H1 (cell line): ENCODE data around the gene RNPS1. TPM values are rescaled to one million over a fixed set of nuclear protein-coding genes. Genes with fewer than 3 reads are reported as not detected.

Experiments used
- CTCF ChIA-PET: fragments of 300-600 bp; sonication (Branson Sonifier 250); formaldehyde crosslinking; loops from one replicate; lab custom pipeline; 2021; ENCODE audit not compliant: partially characterized antibody; lab: Charles Lee
- POLR2A ChIA-PET: fragments of 300-600 bp; sonication (Branson Sonifier 250); formaldehyde crosslinking; loops from one replicate; lab custom pipeline; 2021; ENCODE audit warnings: inconsistent platforms; ENCODE audit not compliant: partially characterized antibody; lab: Charles Lee
- DNase-seq, 2 experiments: peaks; one replicate each; pipeline versions ENCODE4 v3.0.0 to v3.0.0-alpha.2; 2010 to 2022; ENCODE audit warnings: low spot score in 2 of 2, low read depth in 1 of 2, mixed read lengths in 1 of 2
- FAIRE-seq: peaks from 2 replicates; lab custom pipeline; 2011; peaks lifted over from hg19 to GRCh38; lab: Jason Lieb, UNC
- H2AFZ ChIP-seq: 2 replicates; pipeline ENCODE4 v1.8.1; 2012; ENCODE audit warnings: low read length, inconsistent platforms
- H2AK5ac ChIP-seq: 2 replicates; pipeline ENCODE4 v1.6.1; 2013; ENCODE audit warnings: low read depth, low read length
- H2BK120ac ChIP-seq: replicated peaks from 2 replicates; pipeline ENCODE3; 2013; ENCODE audit warnings: low read depth, low read length, inconsistent platforms
- H2BK12ac ChIP-seq: 2 replicates; pipeline ENCODE4 v1.6.1; 2013; ENCODE audit warnings: low read depth, low read length
- H2BK15ac ChIP-seq: 2 replicates; pipeline ENCODE4 v1.6.1; 2013; ENCODE audit warnings: low read length
- H2BK20ac ChIP-seq: 2 replicates; pipeline ENCODE4 v1.6.1; 2013; ENCODE audit warnings: low read length
- H2BK5ac ChIP-seq: 2 replicates; pipeline ENCODE4 v1.6.1; 2013; ENCODE audit warnings: low read depth, low read length
- H3K14ac ChIP-seq: 2 replicates; pipeline ENCODE4 v1.6.1; 2013; ENCODE audit warnings: inconsistent platforms; ENCODE audit not compliant: insufficient read length
- H3K18ac ChIP-seq: 2 replicates; pipeline ENCODE4 v1.6.1; 2013; ENCODE audit warnings: low read length; ENCODE audit errors: extremely low read depth
- H3K23ac ChIP-seq: 2 replicates; pipeline ENCODE4 v1.6.1; 2013; ENCODE audit warnings: inconsistent platforms; ENCODE audit not compliant: insufficient read length
- H3K23me2 ChIP-seq: 2 replicates; pipeline ENCODE4 v1.6.1; 2013; ENCODE audit warnings: low read depth, low read length
- H3K27ac ChIP-seq: 2 replicates; pipeline ENCODE4 v1.6.1; 2011; ENCODE audit warnings: low read depth, low read length, inconsistent platforms
- H3K27me3 ChIP-seq, 4 experiments: replicated peaks in 1 of 4; 1 replicate in 1 of 4; 2 replicates in 3 of 4; pipeline versions ENCODE4 v1.6.1 to v1.8.1; 2011 to 2013; ENCODE audit warnings: low read length in 3 of 4, mild to moderate bottlenecking in 3 of 4, inconsistent platforms in 2 of 4, mixed read lengths in 2 of 4, moderate library complexity in 1 of 4; ENCODE audit not compliant: control insufficient read depth in 3 of 4, insufficient read depth in 3 of 4; ENCODE audit errors: extremely low read depth in 1 of 4
- H3K36me3 ChIP-seq, 4 experiments: 2 replicates each; pipeline versions ENCODE4 v1.6.1 to v1.8.1; 2011 to 2013; ENCODE audit warnings: mild to moderate bottlenecking in 4 of 4, low read length in 3 of 4, moderate library complexity in 2 of 4, control low read depth in 1 of 4, inconsistent platforms in 1 of 4; ENCODE audit not compliant: insufficient read depth in 4 of 4, control insufficient read depth in 2 of 4
- H3K4ac ChIP-seq: replicated peaks from 2 replicates; pipeline ENCODE3; 2013; ENCODE audit warnings: low read length, low read depth, mixed read lengths, inconsistent platforms; ENCODE audit not compliant: insufficient read length
- H3K4me1 ChIP-seq, 4 experiments: replicated peaks in 1 of 4; 1 replicate in 1 of 4; 2 replicates in 3 of 4; pipeline versions ENCODE4 v1.6.1 to v1.8.1; 2011 to 2013; ENCODE audit warnings: low read length in 3 of 4, inconsistent platforms in 2 of 4, mixed read lengths in 1 of 4; ENCODE audit not compliant: insufficient read depth in 4 of 4, control insufficient read depth in 3 of 4
- H3K4me2 ChIP-seq, 2 experiments: 2 replicates each; pipeline versions ENCODE4 v1.6.1 to v1.8.1; 2011 to 2013; ENCODE audit warnings: low read depth in 2 of 2, low read length in 2 of 2, control low read depth in 1 of 2, inconsistent platforms in 1 of 2, mild to moderate bottlenecking in 1 of 2; ENCODE audit not compliant: insufficient read depth in 1 of 2
- H3K4me3 ChIP-seq, 4 experiments: fragments of 200-600, 300-600 bp in 1 of 4; sonication (generic), shearing (Covaris generic), sonication (Bioruptor Twin) in 1 of 4; 2 replicates each; pipeline versions ENCODE4 v1.5.1 to v1.8.1; 2011 to 2016; ENCODE audit warnings: low read length in 4 of 4, low read depth in 3 of 4, control low read depth in 2 of 4, inconsistent platforms in 2 of 4, mild to moderate bottlenecking in 2 of 4, mixed read lengths in 1 of 4, moderate library complexity in 1 of 4; ENCODE audit not compliant: insufficient read depth in 2 of 4; ENCODE audit errors: extremely low read depth in 1 of 4
- H3K56ac ChIP-seq: replicated peaks from 2 replicates; pipeline ENCODE3; 2013; ENCODE audit warnings: low read depth, mild to moderate bottlenecking, mixed read lengths, low read length, inconsistent platforms; ENCODE audit not compliant: insufficient read length
- H3K79me1 ChIP-seq: 2 replicates; pipeline ENCODE4 v1.6.1; 2013; ENCODE audit warnings: low read depth, low read length, control low read depth
- H3K79me2 ChIP-seq, 2 experiments: 2 replicates each; pipeline versions ENCODE4 v1.6.1 to v1.8.1; 2012 to 2013; ENCODE audit warnings: low read length in 2 of 2, mild to moderate bottlenecking in 2 of 2, inconsistent platforms in 1 of 2; ENCODE audit not compliant: insufficient read depth in 2 of 2, control insufficient read depth in 1 of 2
- H3K9ac ChIP-seq, 4 experiments: replicated peaks in 1 of 4; 1 replicate in 1 of 4; 2 replicates in 3 of 4; pipeline versions ENCODE4 v1.6.1 to v1.8.1; 2011 to 2013; ENCODE audit warnings: low read depth in 3 of 4, low read length in 3 of 4, control low read depth in 2 of 4, mild to moderate bottlenecking in 2 of 4, moderate library complexity in 2 of 4, inconsistent platforms in 1 of 4; ENCODE audit errors: extremely low read depth in 1 of 4
- H3K9me3 ChIP-seq, 2 experiments: 2 replicates each; pipeline versions ENCODE4 v1.6.1 to v1.8.1; 2012 to 2013; ENCODE audit warnings: mild to moderate bottlenecking in 2 of 2, moderate library complexity in 2 of 2, control low read depth in 1 of 2, inconsistent platforms in 1 of 2, low read depth in 1 of 2, low read length in 1 of 2, mixed read lengths in 1 of 2; ENCODE audit not compliant: insufficient read depth in 2 of 2
- H4K20me1 ChIP-seq, 2 experiments: replicated peaks in 1 of 2; 2 replicates each; pipeline versions ENCODE3 to v1.8.1; 2011 to 2013; ENCODE audit warnings: inconsistent platforms in 2 of 2, low read length in 2 of 2, mild to moderate bottlenecking in 1 of 2; ENCODE audit not compliant: insufficient read depth in 2 of 2, control insufficient read depth in 1 of 2
- H4K5ac ChIP-seq: 2 replicates; pipeline ENCODE4 v1.6.1; 2013; ENCODE audit warnings: low read length, low read depth, mixed read lengths, inconsistent platforms; ENCODE audit not compliant: insufficient read length
- H4K8ac ChIP-seq: 2 replicates; pipeline ENCODE4 v1.8.0; 2013; ENCODE audit warnings: mild to moderate bottlenecking, moderate library complexity, low read length, inconsistent platforms; ENCODE audit not compliant: insufficient read depth; ENCODE audit errors: extremely low read depth
- H4K91ac ChIP-seq: replicated peaks from 2 replicates; pipeline ENCODE3; 2013; ENCODE audit warnings: low read length, mixed read lengths, inconsistent platforms; ENCODE audit not compliant: insufficient read length
- ATF2 ChIP-seq: IDR thresholded peaks from 2 replicates; pipeline ENCODE4 v1.6.1; 2012; ENCODE audit warnings: low read length, inconsistent platforms
- BCL11A ChIP-seq, 2 experiments: IDR thresholded peaks; one replicate each; pipeline ENCODE4 v1.6.1; 2011; ENCODE audit warnings: low read depth in 2 of 2, low read length in 2 of 2, mild to moderate bottlenecking in 2 of 2
- CEBPB ChIP-seq: IDR thresholded peaks from 2 replicates; pipeline ENCODE4 v1.6.1; 2012; ENCODE audit warnings: low read depth, low read length
- CTCF ChIP-seq, 3 experiments: IDR thresholded peaks; 1 replicate in 2 of 3; 2 replicates in 1 of 3; pipeline versions ENCODE4 v1.5.1 to v1.6.1; 2011; ENCODE audit warnings: low read length in 3 of 3, mild to moderate bottlenecking in 3 of 3, inconsistent platforms in 2 of 3, low read depth in 1 of 3, moderate library complexity in 1 of 3; ENCODE audit not compliant: insufficient read depth in 1 of 3; ENCODE audit errors: control extremely low read depth in 1 of 3
- POLR2AphosphoS5 ChIP-seq: IDR thresholded peaks from 2 replicates; pipeline ENCODE4 v1.6.1; 2011; ENCODE audit warnings: low read depth, low read length
- RAD21 ChIP-seq, 2 experiments: IDR thresholded peaks in 1 of 2; conservative IDR thresholded peaks in 1 of 2; 2 replicates each; pipeline ENCODE4 v1.6.1; 2011; ENCODE audit warnings: low read depth in 2 of 2, low read length in 2 of 2, improper control_type of control experiment in 1 of 2, inconsistent platforms in 1 of 2, mild to moderate bottlenecking in 1 of 2, moderate library complexity in 1 of 2
- SAP30 ChIP-seq: fragments of 300-600 bp; sonication (generic); IDR thresholded peaks from 2 replicates; pipeline ENCODE4 v1.7.1; 2012; ENCODE audit warnings: low read length, moderate library complexity, mild to moderate bottlenecking, inconsistent platforms; ENCODE audit not compliant: insufficient read depth, insufficient replicate concordance
- WGBS, 2 experiments: shearing (Covaris generic) in 1 of 2; methylation state at CpG; one replicate each; pipeline versions ENCODE4 v1.1.6 to v1.1.7; 2013 to 2015; ENCODE audit warnings: low lambda C conversion rate in 2 of 2, mixed read lengths in 2 of 2, inconsistent platforms in 1 of 2, low coverage in 1 of 2, missing lambda C conversion rate in 1 of 2; ENCODE audit not compliant: insufficient replicate concordance in 2 of 2, insufficient coverage in 1 of 2, insufficient read length in 1 of 2; ENCODE audit errors: extremely low coverage in 1 of 2, missing lambda C conversion rate in 1 of 2; 5-methylcytosine and 5-hydroxymethylcytosine counted together
- polyA plus RNA-seq, 7 experiments: library from polyadenylated mRNA; depleted of rRNA in 3 of 7; stranded (reverse) in 5 of 7; unstranded in 2 of 7; fragments of >200 nt in 5 of 7; fragments of 200-250 nt in 2 of 7; gene quantifications; 1 replicate in 5 of 7; 2 replicates in 1 of 7; 4 replicates in 1 of 7; pipeline versions ENCODE4 v1.2.1 to v1.2.3, GENCODE V29; 2011 to 2013; ENCODE audit warnings: missing spikeins in 2 of 7, mixed read lengths in 2 of 7
- total RNA-seq: library from RNA; stranded (reverse); fragmentation: NEBNext Ultra II Directional; extraction: Animal tissue kit (Norgen Biotek cat#: 25700); gene quantifications from 2 replicates; pipeline ENCODE4 v1.2.1, GENCODE V29; 2021

Gene RNPS1
- total and polyA plus RNA-seq, 2 of the 8 experiments (the other 6 are each of a cell fraction or from before 2014, with no cell fraction given) = 330 to 350 TPM

DNA sequence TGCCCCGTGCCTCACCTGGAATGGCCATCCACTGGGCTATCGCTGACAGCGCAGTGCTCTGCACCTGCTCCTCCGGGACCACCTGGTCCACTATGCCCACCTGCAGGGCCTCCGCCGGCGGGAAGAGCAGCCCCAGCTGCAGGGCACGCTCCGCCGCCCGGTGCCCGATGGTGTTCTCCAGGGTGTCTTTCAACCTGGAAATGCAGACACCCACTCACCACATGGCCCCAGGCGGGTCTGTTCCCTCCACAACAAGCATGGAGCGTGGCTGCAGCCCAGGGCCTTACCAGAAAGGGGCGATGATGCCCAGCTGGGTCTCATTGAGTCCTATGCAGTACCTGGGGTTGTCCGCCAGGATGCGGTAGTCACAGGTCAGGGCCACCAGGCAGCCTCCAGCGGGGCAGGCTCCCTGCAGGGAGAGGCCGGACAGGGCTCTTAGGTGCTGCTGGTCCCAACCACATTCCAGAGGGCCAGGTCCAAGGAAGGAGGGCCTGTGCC, 24.8 kb downstream of the RNPS1 start:
- no peak for FAIRE-seq
- H3K36me3 ChIP-seq = peaks cover 18 to 41% (median 32%) of the 10 kb centered on the region in 4 experiments
- no peak overlapping the region for H3K4me3 ChIP-seq
- no peak overlapping the region for H2AK5ac ChIP-seq
- H2BK120ac ChIP-seq = no peak overlapping the region
- peaks cover 0 to 6% (median 2%) of the 10 kb centered on the region in 4 experiments; a peak in 3 of 7 replicates for H3K4me1 ChIP-seq
- no peak overlapping the region for H2BK5ac ChIP-seq
- WGBS, 2 experiments = 95% methylated on average over 19 of the region's 19 CpGs; no CpG with 5 or more reads in 1 of the 2 experiments
- no peak overlapping the region for H3K23ac ChIP-seq
- no peak overlapping the region for H3K56ac ChIP-seq
- POLR2A ChIA-PET = interaction anchor here (0.6 to 8.6 kb wide), 5 partner anchors 10 to 160 kb away, joined by 3 to 181 read pairs (median 3); partner anchors contain the start of genes ECI1 and TRAF7
- no peak overlapping the region for H3K27ac ChIP-seq
- H3K18ac ChIP-seq = no peak overlapping the region
- H2BK12ac ChIP-seq = no peak overlapping the region
- no peak overlapping the region for H3K4me2 ChIP-seq
- no peaks in the 10 kb centered on the region for H3K9me3 ChIP-seq
- peaks cover 2% of the 10 kb centered on the region; the same call in 1 of the 2 replicates for H3K23me2 ChIP-seq
- H4K5ac ChIP-seq = no peak overlapping the region
- H3K79me1 ChIP-seq = no peaks in the 10 kb centered on the region; the same call in 1 of the 2 replicates
- peaks cover 4 to 20% of the 10 kb centered on the region in 2 experiments for H4K20me1 ChIP-seq
- H3K9ac ChIP-seq = no peak overlapping the region
- TF ChIP-seq CTCF (IDR thresholded peaks at IDR 0.05; ENCODE audit: control extremely low read depth in 1 of 3, insufficient read depth in 1 of 3, low read depth in 1 of 3, low read length in 3 of 3) (peak; percentile 62 to 84 (median 64)), BCL11A (IDR thresholded peaks at IDR 0.05; ENCODE audit: low read depth in 2 of 2, low read length in 2 of 2) (no peak), ATF2 (no peak), CEBPB (no peak), POLR2AphosphoS5 (no peak), SAP30 (no peak), RAD21 (IDR thresholded peaks at IDR 0.05 in 1 of 2, conservative IDR thresholded peaks at IDR 0.05 in 1 of 2; ENCODE audit: low read depth in 2 of 2, low read length in 2 of 2) (peak; percentile 27 to 44; a peak in 3 of 4 replicates)
- no peak overlapping the region for H3K4ac ChIP-seq
- no peak overlapping the region for H2AFZ ChIP-seq
- no peak overlapping the region for H2BK20ac ChIP-seq
- no peak overlapping the region for H3K14ac ChIP-seq
- CTCF ChIA-PET = interaction anchor here (1.8 kb wide), 1 partner anchor 10 kb away, joined by 10 read pairs; no protein-coding TSS in a partner anchor
- no peaks in the 10 kb centered on the region for H3K79me2 ChIP-seq
- H4K8ac ChIP-seq = no peak overlapping the region
- DNase-seq = peak in 1 of 2 experiments; percentile 70
- peaks cover 0 to 2% (median 1%) of the 10 kb centered on the region in 4 experiments; a peak in 2 of 7 replicates for H3K27me3 ChIP-seq
- H2BK15ac ChIP-seq = no peak overlapping the region
- no peak overlapping the region for H4K91ac ChIP-seq
